VCaP (cell line): ENCODE measurements around the gene ASIC3.
"Not testable (repeated sequence)": the region's sequence is repeated elsewhere in the genome, so short reads cannot be mapped to it uniquely, and the experiment has no call there.

Experiments
- H3K27ac ChIP-seq: fragments of 450-650 bp; 2 replicates; pipeline ENCODE4 v1.5.1; 2017
- CTCF ChIP-seq: fragments of 450-650 bp; conservative IDR thresholded peaks from 2 replicates; pipeline ENCODE4 v1.5.1; 2017; ENCODE audit warnings: mild to moderate bottlenecking, moderate library complexity

ASIC3 gene

DNA sequence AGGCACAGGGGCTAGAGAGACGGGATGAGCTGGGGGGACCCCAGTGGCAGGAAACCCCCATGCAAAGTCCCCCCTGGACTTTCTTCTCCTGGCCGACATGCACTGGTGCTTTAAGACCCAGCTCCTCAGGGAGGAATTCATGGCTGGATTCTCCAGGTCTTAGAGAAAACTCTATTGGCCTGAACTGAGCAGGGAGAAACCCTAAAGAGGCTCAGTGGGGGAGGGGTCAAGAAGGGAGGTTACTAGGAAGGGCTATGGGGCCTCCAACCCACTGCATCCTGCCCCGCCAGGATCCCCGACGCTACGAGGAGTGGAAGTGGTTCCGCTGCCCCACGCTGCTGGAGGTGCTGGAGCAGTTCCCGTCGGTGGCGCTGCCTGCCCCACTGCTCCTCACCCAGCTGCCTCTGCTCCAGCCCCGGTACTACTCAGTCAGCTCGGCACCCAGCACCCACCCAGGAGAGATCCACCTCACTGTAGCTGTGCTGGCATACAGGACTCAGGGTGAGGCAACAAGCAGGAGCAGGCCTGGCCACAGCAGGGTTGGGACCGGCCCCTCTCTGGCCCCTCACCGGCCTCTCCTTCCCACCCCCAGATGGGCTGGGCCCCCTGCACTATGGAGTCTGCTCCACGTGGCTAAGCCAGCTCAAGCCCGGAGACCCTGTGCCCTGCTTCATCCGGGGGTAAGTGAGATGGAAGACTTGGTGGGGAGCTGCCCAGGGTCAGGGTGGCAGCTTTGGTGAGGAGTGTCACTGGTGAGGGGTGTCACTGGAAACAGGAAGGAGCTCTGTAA lies 37.8 kb upstream of the ASIC3 start:
- H3K27ac ChIP-seq: no peak overlapping the region
- TF ChIP-seq CTCF: no peak

- no peak for TF ChIP-seq CTCF
- H3K27ac ChIP-seq: no peak overlapping the region
These were observed 37.3 kb upstream of the ASIC3 start for GRCh38 chr7:151011097-151011409.

DNA sequence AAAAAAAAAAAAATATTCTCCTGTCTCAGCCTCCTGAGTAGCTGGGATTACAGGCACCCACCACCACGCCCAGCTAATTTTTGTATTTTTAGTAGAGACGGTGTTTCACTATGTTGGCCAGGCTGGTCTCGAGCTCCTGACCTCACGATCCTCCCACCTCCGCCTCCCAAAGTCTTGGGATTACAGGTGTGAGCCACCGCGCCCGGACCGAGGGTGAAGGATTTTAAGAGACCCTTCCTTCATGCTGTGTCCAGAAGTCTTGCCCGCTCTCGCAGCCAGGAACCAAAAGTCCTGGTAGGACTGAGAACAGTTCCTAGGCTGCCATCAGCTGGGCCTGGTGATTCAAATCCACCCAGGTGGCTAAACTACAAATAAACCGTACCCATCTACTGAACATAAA lies 36.7 kb upstream of the ASIC3 start:
- not testable (repeated sequence) for H3K27ac ChIP-seq

DNA sequence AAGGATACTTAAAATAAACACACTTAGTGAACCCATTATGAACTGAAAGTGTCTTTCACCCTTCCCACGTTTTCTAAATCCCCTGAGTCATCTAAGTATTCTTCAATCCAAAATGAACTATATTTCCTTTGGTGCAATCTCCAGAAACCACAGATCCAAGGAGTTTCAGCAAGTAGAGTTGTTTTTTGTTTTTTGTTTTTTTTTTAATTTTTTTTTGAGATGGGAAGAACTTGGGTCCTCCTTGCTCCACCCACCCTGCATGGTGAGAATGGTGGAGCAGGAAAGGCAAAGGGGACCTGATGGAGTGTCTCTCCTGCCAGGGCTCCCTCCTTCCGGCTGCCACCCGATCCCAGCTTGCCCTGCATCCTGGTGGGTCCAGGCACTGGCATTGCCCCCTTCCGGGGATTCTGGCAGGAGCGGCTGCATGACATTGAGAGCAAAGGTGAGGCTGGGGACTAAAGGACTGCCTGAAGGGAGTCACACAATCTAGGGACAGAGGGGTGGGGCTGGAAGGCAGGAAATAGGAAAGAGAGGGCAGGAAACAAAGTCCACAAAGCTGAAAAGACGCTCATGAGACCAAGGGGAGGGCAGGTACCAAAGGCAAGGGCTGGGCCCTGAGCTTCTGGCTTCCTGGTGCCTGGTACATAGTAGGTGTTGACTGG lies 36.2 kb upstream of the ASIC3 start:
- no peak overlapping the region for H3K27ac ChIP-seq
- TF ChIP-seq CTCF: no peak

DNA sequence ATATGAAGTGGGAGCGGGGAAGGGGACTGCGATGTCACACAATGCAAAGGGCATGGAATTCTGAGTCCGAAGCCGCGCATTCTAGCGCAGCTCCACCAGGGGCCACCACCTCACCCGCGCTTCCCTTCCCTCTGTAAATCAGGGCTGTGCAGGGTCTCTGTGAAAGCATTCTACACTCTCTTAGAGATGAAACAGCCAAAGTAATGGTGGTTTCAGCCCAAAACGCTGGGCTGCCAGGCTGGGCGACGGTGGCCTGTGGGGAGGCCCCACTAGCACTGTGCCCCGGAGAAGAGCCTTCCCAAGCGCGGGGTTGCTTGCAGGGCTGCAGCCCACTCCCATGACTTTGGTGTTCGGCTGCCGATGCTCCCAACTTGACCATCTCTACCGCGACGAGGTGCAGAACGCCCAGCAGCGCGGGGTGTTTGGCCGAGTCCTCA lies 35.4 kb upstream of the ASIC3 start:
- no peak overlapping the region for H3K27ac ChIP-seq
- peak; percentile 66 for TF ChIP-seq CTCF

DNA sequence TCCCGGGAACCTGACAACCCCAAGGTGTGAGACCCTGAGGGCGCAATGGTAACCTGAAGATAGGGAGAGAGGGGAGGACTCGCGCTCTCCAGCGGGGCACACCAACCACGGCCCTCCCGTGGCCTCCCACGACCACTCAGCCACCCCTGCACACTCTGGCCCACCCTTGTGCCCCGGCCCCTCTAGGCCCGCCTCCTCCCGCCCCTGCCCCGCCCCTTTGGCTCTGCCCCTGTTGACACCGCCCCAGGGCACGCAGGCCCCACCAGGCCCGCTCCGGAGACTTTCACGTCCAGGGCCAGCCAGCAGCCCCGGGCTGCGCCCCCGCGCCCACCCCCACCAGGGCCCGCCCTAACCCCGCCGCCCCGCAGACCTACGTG lies 35.0 kb upstream of the ASIC3 start:
- no peak overlapping the region for H3K27ac ChIP-seq
- TF ChIP-seq CTCF: no peak

GRCh38 chr7:151013733-151014497 lies 34.4 kb upstream of the ASIC3 start:
- no peak for TF ChIP-seq CTCF
- H3K27ac ChIP-seq: no peak overlapping the region
